Brain microvascular endothelial cell (primary cell): Measurements from ENCODE around the gene LHFPL6.

ENCODE experiments used
- DNase-seq: peaks from one replicate; pipeline ENCODE4 v3.0.0-alpha.2; 2020
- H3K27ac ChIP-seq: fragments of 250-450 bp; sonication (Bioruptor Pico); 2 replicates; pipeline ENCODE4 v1.5.1; 2020; ENCODE audit warnings: mild to moderate bottlenecking, moderate library complexity
- H3K27me3 ChIP-seq: fragments of 250-450 bp; sonication (Bioruptor Pico); replicated peaks from 2 replicates; pipeline ENCODE4 v1.5.1; 2020; ENCODE audit warnings: mild to moderate bottlenecking
- H3K36me3 ChIP-seq: fragments of 250-450 bp; sonication (Bioruptor Pico); replicated peaks from 2 replicates; pipeline ENCODE4 v1.5.1; 2020; ENCODE audit warnings: mild to moderate bottlenecking
- H3K4me3 ChIP-seq: 2 replicates; pipeline ENCODE4 v1.5.1; 2011; ENCODE audit warnings: low read depth, mild to moderate bottlenecking, control low read depth, low read length, moderate library complexity
- in situ Hi-C: cut with HindIII; loops from 2 replicates; pipeline ENCODE4 v1.10.0; 2017; ENCODE audit warnings: low sequenced_read_pairs, low pct_ligation_motif_present
- TF ChIP-seq, protein P1 (sequence below): IDR thresholded peaks from 2 replicates; pipeline ENCODE4 v1.5.1; 2011; ENCODE audit warnings: low read depth, mild to moderate bottlenecking, moderate library complexity, low read length, control low read depth, inconsistent platforms; ENCODE audit errors: missing control alignments

Gene LHFPL6

DNA sequence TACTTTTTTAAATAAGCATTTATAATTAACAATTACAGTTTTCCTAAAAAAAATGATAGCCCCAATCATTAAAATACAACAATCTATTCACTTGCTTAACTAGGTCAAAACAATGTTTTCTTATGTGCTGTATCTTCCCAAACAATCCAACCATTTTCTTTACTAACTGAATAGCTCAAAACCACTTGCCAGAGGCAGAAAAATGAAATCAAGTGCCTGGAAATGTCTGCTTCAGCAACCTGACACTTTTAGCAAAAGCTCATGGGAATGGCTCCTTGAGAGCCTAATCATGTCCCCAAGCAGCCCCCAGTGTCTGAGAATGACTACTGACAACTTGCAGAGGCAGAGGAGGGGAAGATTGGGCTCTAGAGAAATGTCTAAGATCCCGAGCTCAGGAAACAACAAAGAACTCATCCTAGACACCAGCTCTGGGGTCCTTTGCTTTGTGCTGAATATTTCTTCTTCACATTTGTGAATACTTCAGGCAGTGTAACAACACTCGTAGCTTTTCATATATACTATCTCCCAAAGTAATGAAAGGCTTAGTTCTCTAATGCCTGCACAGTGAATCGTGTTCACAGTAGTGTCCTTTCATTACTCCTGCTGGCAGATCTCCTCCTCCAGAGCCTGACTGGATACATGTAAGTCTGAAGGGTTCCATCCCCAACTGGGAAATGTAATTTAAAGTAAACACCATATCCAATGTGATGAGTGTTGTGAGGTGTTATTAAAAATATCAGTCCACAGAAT lies 280.0 kb downstream of the LHFPL6 start:
- H3K36me3 ChIP-seq, result no peaks in the 10 kb centered on the region
- no peaks in the 10 kb centered on the region for H3K27me3 ChIP-seq
- in situ Hi-C loops, result no loop called here
- TF ChIP-seq, protein P1, sequence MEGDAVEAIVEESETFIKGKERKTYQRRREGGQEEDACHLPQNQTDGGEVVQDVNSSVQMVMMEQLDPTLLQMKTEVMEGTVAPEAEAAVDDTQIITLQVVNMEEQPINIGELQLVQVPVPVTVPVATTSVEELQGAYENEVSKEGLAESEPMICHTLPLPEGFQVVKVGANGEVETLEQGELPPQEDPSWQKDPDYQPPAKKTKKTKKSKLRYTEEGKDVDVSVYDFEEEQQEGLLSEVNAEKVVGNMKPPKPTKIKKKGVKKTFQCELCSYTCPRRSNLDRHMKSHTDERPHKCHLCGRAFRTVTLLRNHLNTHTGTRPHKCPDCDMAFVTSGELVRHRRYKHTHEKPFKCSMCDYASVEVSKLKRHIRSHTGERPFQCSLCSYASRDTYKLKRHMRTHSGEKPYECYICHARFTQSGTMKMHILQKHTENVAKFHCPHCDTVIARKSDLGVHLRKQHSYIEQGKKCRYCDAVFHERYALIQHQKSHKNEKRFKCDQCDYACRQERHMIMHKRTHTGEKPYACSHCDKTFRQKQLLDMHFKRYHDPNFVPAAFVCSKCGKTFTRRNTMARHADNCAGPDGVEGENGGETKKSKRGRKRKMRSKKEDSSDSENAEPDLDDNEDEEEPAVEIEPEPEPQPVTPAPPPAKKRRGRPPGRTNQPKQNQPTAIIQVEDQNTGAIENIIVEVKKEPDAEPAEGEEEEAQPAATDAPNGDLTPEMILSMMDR, result no peak
- no peak overlapping the region for H3K27ac ChIP-seq
- DNase-seq, result no peak
- no peak overlapping the region for H3K4me3 ChIP-seq

DNA sequence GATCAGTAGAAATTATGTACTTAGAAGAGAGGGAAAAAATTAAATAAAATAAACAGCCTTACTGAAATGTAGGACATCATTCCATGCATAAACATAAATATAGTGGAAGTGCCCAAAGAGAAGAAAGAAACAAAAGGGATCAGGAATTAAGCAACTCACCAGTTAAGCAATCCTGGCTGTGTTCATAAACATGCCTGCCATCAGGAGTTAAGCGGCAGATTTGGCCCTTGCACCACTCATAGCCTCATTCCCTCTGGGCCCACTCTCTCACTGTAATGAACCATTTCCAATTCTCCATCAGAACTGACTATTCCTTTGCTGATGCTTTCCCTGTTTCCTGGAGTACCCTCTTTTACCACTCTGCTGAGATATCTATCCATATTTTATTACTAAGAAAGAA lies 281.4 kb downstream of the LHFPL6 start:
- TF ChIP-seq, protein P1, result no peak
- no peak for DNase-seq
- Histone ChIP-seq H3K27me3 (no peaks in the 10 kb centered on the region), H3K4me3 (no peak overlapping the region), H3K36me3 (no peaks in the 10 kb centered on the region), H3K27ac (no peak overlapping the region)
- in situ Hi-C loops, result no loop called here

DNA sequence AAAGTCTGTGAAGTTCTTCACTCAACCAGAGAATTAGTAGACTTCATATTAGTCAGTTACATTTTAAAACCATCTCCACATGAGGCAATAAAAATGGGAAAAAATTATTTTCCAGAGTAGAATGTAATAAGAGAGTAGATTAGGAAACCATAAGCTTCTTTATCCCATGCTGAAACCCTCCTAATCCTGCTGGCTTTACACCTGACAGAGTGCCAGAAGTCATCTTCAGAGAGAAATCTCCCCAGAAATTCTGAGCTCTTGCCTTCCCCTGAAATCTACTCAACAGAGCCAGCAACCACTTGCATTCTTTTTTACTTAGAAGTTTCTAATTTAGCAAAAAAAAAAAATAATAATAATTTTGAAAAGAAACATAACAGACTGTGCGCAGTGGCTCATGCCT lies 284.8 kb downstream of the LHFPL6 start:
- no peak overlapping the region for H3K27ac ChIP-seq
- in situ Hi-C loops, result no loop called here
- DNase-seq, result no peak
- H3K4me3 ChIP-seq, result no peak overlapping the region
- no peaks in the 10 kb centered on the region for H3K27me3 ChIP-seq
- H3K36me3 ChIP-seq, result no peaks in the 10 kb centered on the region
- TF ChIP-seq, protein P1, result no peak

DNA sequence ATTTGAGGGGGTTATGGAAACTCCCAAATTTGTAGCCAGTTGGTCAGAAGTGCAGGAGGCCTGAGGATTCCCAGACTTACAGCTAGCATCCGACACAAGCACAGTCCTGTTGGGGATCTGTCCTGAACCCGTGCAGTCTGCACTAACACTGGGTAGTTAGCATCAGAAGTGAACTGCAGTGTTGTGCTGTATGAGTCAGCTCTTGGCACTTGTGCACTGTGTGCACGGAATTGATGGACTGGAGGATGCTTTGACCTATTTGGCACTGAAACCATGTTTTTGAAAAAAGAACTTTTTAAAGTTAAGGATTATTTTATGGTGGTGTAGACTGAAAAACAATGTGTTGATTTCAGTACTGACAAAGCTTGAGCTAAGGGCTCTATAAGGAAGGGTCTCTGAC lies 285.7 kb downstream of the LHFPL6 start:
- H3K27ac ChIP-seq, result no peak overlapping the region
- in situ Hi-C loops, result no loop called here
- DNase-seq, result peak; percentile 29
- no peaks in the 10 kb centered on the region for H3K27me3 ChIP-seq
- no peaks in the 10 kb centered on the region for H3K36me3 ChIP-seq
- TF ChIP-seq, protein P1, result no peak
- no peak overlapping the region for H3K4me3 ChIP-seq

DNA sequence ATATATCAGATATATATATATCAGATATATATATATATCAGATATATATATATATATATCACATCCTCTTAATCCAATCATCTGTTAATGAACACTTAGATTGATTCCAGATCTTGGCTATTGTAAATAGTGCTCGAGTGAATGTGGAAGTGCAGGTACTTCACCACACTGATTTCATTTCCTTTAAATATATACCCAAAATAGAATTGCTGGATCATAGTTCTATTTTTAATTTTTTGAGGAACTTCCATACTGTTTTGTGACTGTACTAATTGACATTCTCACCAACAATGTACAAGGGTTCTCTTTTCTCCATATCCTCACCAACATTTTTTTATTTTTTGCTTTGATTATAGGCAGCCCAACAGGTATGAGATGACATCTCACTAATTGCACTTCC lies 287.2 kb downstream of the LHFPL6 start:
- in situ Hi-C loops, result no loop called here
- Histone ChIP-seq H3K36me3 (no peaks in the 10 kb centered on the region), H3K27me3 (no peaks in the 10 kb centered on the region), H3K27ac (no peak overlapping the region), H3K4me3 (no peak overlapping the region)
- DNase-seq, result no peak
- TF ChIP-seq, protein P1, result no peak

DNA sequence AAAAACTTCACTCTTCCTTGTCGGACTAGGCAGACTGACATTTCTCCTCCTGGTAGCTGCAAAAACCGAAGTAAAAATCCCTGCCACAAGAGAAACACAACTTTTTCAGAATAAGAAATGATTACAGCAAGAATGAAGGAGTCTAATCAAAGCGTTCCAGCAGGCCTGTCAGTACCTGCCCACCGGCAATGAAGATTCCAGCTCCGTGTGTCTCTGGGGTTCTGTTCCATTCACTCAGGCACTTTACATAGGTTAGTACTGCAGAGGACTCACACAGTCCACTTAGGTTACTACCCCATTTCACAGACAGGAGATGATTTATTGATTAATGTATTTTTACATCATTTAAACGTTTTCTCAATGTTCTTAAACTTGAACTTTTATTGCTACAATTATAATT lies 289.3 kb downstream of the LHFPL6 start:
- H3K27me3 ChIP-seq, result no peaks in the 10 kb centered on the region
- no peak overlapping the region for H3K27ac ChIP-seq
- H3K4me3 ChIP-seq, result no peak overlapping the region
- DNase-seq, result no peak
- in situ Hi-C loops, result no loop called here
- no peaks in the 10 kb centered on the region for H3K36me3 ChIP-seq
- TF ChIP-seq, protein P1, result no peak
